Fibroblast of skin of right biceps (primary cell): ENCODE measurements around the gene CTXN1.

Experiments
- DNase-seq: peaks from one replicate; pipeline ENCODE4 v3.0.0-alpha.2; 2013

The CTXN1 gene

GRCh38 chr19:7898967-7899366 lies 27.0 kb downstream of the CTXN1 start:
- DNase-seq = no peak

DNA sequence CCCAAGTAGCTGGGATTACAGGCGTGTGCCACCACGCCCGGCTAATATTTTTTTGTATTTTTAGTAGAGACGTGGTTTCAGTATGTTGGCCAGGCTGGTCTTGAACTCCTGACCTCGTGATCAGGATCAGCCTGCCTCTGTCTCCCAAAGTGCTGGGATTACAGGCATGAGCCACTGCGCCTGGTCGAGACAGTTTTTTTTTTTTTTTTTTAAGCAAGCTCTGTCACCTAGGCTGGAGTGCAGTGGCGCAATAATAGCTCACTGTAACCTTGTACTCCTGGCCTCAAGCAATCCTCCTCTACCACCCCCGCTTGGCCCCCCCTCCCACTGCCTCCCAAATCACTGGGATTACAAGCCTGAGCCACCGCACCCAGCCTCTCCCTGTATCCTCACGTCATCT lies 28.6 kb downstream of the CTXN1 start:
- DNase-seq = no peak

- DNase-seq = no peak
These were observed 30.4 kb downstream of the CTXN1 start for GRCh38 chr19:7895565-7895964.

DNA sequence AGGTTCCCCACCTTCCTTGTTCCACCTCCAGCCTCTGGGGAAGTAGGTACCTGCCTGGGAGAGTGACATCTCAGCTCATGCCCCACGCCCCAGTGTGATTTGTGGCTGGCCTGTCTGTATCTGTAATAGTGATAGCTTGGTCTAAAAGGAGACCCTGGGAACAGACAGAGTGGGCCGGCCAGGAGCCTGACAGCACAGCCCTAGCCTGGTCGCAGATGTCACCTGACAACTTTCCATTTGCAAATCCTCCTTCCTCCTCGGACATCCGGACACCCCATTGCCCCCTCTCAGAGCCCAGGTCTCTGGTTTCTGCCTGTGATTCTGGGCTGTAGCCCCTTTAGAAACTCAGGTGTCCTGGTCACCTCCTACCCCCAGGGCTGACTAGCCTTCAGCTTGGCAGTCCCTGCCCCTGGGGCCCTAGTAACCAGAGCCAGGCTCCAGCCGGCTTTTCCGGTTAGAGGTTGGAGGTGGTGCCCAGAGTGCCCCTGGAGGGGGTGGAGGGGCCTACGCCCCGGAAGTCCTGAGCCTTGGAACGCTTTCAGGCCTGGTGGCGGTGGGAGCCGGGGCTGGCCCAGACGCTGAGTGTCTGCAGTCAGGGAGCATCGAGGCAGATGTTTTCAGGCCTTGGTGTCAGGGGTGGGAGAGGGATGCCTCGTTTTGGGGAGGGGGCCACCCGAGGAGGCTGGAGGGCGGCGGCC lies 31.2 kb downstream of the CTXN1 start:
- no peak for DNase-seq

DNA sequence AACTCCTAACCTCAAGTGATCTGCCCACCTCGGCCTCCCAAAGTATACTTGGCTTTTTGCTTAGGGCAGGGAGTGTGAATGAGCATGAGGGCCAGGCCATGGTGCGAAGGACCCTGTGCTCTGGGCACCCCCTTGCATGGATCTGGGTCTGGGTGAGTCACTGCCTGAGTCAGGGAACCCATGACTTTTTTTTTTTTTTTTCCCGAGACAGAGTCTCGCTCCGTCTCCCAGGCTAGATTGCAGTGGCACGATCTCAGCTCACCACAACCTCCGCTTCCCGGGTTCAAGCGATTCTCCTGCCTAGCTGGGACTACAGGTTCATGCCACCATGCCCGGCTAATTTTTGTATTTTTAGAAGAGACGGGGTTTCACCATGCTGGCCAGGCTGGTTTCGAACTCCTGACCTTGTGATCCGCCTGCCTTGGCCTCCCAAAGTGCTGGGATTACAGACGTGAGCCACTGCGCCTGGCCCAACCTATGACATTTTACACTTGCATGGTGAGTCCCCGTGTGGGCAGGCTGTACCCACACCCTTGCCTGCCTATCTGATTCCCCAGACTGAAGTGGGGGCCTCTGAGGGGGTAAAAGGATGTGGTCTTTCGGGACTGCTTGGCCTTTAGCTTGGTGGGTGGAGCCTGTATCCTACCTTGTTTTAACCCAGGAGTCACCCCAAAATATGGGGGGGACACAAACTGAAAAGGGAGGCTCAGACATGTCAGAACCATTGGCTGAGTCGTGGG lies 32.4 kb downstream of the CTXN1 start:
- DNase-seq = peak; percentile 52

GRCh38 chr19:7888826-7889217 lies 37.1 kb downstream of the CTXN1 start:
- DNase-seq = no peak

DNA sequence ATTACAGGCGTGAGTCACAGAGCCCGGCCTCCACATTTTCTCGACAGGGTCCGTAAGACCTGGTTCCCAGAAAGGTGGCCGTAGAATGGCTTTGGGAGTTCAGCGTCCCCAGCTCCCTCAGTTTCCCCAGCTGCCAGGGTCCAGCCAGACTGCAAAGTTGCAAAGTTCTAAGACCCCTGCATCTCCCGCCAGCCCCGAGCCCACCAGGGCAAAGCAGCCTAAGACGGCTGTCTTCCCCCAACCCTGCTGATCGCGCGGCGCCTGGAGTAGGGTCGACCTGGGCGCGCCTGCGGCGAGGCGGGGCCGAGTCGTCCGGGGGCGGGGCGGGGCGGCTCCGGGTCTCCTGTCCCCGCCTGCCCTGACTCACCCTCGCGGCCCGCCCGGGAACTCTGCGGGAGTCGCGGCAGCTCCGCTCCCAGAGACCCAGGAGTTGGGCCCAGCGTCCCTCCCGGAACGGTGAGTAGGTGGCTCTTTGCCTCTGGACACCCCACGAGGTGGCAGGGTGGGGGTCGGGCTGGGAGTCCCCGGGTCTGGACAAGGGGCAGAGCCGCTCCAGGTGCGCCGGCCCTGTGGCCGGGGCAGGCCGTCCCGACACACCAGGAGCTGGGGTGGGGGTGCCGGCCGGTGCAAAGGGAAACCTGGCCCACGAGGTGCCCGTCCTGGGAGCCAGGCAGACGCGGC lies 37.6 kb downstream of the CTXN1 start, which contains the start of gene LRRC8E:
LRRC8E (plus strand) TSS at position 366 of the 681 bp plus-strand sequence. CDS start 7,094 bp downstream, outside the sequence.
- peak; percentile 79 for DNase-seq

GRCh38 chr19:7887408-7888144 lies 38.4 kb downstream of the CTXN1 start:
- DNase-seq = no peak

DNA sequence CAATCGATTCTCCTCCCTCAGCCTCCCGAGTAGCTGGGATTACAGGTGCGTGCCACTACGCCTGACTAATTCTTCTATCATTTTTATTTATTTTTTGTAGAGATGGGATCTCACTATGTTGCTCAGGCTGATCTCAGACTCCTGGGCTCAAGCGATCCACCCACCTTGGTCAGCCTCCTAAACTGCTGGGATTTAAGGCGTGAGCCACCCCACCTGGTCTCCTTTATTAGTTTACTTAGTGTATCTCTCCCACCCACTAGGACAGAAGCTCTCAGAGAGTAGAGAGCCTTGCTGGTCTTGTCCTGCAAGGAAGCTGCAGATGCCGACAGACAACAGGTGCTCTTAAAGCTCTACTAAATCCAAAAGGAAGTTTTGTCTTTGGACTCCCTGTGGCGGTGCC lies 40.1 kb downstream of the CTXN1 start:
- DNase-seq = no peak

DNA sequence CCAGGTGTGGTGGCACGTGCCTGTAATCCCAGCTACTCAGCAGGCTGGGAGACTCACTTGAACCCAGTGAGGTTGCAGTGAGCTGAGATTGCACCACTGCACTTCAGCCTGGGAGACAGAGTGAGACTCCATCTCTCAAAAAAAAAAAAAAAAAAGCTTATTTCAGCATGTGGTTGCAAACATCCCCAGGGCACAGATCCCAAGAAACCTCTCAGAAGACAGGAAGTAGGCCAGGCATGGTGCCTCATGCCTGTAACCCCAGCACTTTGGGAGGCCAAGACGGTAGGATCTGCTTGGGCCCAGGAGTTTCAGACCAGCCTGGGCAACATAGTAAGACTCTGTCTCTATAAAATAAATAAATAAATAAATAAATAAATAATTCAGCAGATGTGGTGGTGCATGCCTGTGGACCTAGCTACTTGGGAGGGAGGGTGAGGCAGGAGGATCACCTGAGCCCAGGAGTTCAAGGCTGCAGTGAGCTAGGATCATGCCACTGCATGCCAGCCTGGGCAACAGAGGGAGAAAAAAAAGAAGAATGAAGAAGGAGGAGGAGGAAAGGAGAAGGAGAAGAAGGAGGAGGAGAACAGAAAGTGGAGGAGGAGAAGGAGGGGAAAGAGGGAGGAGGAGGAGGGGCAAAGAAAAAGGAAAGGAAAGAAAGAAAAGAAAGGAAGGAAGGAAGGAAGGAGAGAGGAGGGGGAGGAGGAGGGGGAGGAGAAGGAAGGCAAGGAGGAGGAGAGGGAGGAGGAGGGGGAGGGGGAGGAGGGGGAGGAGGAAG lies 42.0 kb downstream of the CTXN1 start:
- DNase-seq = no peak

GRCh38 chr19:7883105-7883504 lies 42.8 kb downstream of the CTXN1 start:
- no peak for DNase-seq

DNA sequence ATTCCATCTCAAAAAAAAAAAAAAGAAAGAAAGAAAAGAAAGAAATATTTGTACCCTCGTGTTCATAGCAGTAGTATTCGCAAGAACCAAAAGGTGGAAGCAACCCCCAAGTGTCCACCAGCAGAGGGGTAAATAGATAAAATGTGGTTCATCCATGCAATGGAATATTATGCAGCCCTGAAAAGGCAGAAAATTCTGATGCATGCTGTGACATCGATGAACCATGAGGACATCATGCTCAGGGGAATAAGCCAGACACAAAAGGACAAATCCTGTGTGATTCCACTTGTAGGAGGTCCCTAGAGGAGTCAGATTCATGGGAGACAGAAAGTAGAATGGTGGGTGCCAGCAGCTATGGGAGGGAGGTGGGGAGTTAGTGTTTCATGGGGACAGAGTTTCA lies 44.0 kb downstream of the CTXN1 start:
- no peak for DNase-seq

DNA sequence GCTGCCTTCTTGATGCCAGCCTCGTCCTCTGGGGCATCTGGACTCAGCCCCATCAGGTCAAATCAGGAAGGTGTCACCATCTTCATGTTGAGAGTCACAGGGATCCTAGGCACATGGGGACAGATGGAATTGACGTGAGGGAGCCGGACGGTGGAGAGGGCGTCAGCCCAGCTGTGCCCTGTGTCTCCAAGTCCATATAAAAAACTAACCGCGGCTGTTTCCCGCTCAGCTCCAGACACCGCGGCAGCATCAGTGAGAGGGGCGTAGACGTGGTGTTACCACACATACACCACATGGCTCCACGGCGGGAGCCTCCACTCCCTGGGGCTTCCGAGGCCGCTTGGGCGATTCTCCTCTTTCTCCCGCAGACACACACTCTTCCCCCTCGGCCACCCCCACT lies 46.1 kb downstream of the CTXN1 start:
- no peak for DNase-seq

DNA sequence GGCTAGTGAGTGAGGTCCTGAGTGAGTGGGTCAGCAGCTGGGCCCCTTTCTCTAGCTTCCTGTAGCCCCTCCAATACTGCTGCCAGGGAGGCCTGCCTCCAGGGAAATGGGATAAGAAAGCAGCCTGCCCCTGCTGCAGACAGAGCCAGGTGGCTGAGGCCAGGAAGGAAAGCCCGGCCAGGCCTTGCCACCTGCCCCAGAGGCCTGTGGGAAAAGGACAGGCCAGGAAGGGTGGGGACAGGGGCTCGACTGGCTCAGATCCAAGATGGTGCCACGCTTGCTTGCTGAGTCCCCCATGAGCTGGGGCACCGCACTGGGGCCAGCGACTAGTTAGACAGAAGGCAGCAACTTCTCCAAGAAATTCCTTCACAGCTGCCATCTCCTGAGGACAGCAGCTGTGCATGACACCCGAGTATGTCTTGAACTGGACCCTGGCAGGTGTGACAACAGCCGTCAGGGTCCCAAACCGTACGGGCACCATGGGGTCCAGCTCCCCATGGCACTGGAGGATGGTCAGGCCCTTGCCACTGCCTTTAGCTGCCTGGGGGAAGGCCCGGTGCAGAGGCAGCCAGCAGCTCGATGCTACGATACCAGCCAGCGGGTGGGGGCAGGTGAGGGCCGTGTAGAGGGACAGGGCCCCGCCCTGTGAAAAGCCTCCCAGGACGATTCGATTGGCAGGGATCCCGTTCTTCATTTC lies 46.7 kb downstream of the CTXN1 start:
- no peak for DNase-seq

DNA sequence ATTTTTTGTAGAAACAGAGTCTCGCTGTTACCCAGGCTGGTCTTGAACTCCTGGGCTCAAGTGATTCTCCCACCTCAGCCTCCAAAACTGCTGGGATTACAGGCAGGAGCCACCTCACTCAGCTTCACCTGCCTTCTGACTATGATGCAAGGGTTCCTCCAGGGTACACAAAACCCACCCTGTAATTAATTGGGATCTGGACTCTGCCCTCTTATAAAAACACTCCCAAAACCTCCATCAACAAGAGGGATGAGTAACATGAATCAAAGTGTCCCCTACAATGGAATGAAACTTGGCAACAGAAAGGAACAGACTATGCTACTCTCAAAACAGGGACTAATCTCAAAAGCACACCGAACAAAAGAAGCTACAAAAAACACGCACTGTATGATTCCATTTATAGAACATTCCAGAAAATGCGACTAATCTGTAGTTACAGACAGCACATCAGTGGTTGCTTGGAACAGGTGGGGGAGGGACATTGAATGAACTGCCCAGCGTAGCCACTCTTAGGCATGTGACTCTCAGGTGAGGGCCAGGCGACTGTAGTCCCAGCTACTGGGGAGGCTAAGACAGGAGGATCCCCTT lies 48.6 kb downstream of the CTXN1 start:
- no peak for DNase-seq

- DNase-seq = no peak
These were observed 51.0 kb downstream of the CTXN1 start for GRCh38 chr19:7874897-7875273.
